Uterus (tissue), 2 donors: ENCODE data around the gene NADK.
"Not testable (repeated sequence)": the region's sequence is repeated elsewhere in the genome, so short reads cannot be mapped to it uniquely, and the experiment has no call there.

ENCODE experiments used
- CTCF ChIP-seq, 4 experiments: fragments of 200-600 bp in 2 of 4; fragments of 450-650 bp in 2 of 4; sonication (generic) in 2 of 4; IDR thresholded peaks; one replicate each; pipeline ENCODE4 v1.5.1; 2016 to 2019; ENCODE audit warnings: antibody characterized with exemption in 4 of 4, mild to moderate bottlenecking in 2 of 4, moderate library complexity in 1 of 4
- POLR2A ChIP-seq, 2 donors: fragments of 450-650 bp; IDR thresholded peaks; one replicate each; pipeline ENCODE4 v1.6.1; 2016; ENCODE audit warnings: antibody characterized with exemption in 2 of 2, mild to moderate bottlenecking in 1 of 2, moderate library complexity in 1 of 2

- not testable (repeated sequence) for TF ChIP-seq POLR2A, CTCF (IDR thresholded peaks at IDR 0.05)
Observed at GRCh38 chr1:1727131-1727651, 51.1 kb downstream of the NADK start.
